ENCODE measurements around the gene EPHB1.
"Not testable (repeated sequence)": the region's sequence is repeated elsewhere in the genome, so short reads cannot be mapped to it uniquely, and the experiment has no call there.

Gene EPHB1

DNA sequence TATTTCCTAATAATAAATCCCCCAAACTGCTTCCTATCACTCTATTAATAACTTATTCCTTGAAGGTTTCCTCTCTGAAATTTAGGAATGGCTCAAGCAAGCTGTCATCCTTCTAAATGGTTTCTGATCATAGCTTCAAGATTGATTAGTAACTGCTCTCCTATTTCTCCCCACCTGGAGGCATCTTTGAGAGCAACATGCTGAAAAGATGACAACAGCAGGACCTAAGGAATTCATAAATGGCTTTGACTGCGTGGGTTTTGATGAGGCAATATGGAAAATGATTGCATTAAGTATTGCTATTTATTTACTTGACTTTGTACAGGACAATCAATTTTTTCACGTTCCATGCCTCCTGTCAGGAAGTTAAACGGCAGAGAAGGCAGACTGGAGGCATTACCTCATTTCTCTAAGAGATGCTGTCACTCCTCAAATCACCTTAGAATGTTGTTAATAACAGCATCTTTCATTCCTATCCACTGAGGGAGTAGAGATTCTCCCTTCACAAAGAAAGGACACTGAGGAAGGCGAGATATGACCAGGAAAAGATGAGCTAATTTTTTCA is 256.4 kb downstream of the EPHB1 start:
- H3K36me3 ChIP-seq (ENCODE audit: control insufficient read depth, insufficient read depth, low read length): no peaks in the 10 kb centered on the region
- H3K9ac ChIP-seq (ENCODE audit: low read depth, low read length): no peak overlapping the region
- no peaks in the 10 kb centered on the region for H3K9me3 ChIP-seq (ENCODE audit: control insufficient read depth, insufficient read depth, low read length)
- H3K4me1 ChIP-seq (ENCODE audit: control insufficient read depth, insufficient read depth, low read length): no peaks in the 10 kb centered on the region
- no peaks in the 10 kb centered on the region for H3K27me3 ChIP-seq (ENCODE audit: control insufficient read depth, insufficient read depth, low read length)
- no peak overlapping the region for H3K4me3 ChIP-seq (ENCODE audit: low read depth, low read length)

- no peaks in the 10 kb centered on the region for H3K9me3 ChIP-seq (ENCODE audit: control insufficient read depth, insufficient read depth, low read length)
- no peaks in the 10 kb centered on the region for H3K36me3 ChIP-seq (ENCODE audit: control insufficient read depth, insufficient read depth, low read length)
- no peaks in the 10 kb centered on the region for H3K4me1 ChIP-seq (ENCODE audit: control insufficient read depth, insufficient read depth, low read length)
- no peak overlapping the region for H3K4me3 ChIP-seq (ENCODE audit: low read depth, low read length)
- no peak overlapping the region for H3K9ac ChIP-seq (ENCODE audit: low read depth, low read length)
- H3K27me3 ChIP-seq (ENCODE audit: control insufficient read depth, insufficient read depth, low read length): no peaks in the 10 kb centered on the region
These were observed 260.4 kb downstream of the EPHB1 start for GRCh38 chr3:135055449-135055848.

DNA sequence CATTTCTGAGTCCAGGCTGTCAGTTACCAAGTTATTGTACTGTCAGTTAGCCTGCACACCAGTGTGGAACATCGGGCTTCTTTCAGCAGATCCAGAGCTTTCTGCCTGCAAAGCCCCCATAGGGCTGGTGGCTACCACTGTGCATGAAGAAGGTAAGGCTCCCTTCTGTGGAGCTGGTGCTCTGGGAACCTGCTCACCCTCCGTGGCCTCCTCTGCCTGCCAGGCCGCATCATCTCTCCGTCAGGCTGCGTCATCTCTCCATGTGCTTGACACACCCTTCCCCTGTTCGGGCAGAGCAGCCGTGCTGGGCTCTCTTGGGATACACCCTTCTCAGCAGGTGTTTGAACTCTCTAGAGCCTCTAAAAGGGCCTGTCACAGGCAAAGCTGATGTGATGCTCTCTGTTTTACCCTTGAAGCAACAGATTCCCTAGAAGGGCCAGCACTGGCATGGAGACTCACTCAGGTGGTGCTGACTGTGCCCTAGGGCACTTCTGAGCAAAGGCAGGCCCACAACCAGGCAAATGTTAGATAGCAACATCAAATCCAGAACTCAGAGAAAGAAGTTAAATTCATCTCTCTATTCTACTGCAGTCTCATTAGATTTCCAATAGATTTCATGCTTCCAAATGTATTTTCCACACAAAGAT is 261.1 kb downstream of the EPHB1 start:
- Histone ChIP-seq H3K9ac (ENCODE audit: low read depth, low read length) (no peak overlapping the region), H3K36me3 (ENCODE audit: control insufficient read depth, insufficient read depth, low read length) (no peaks in the 10 kb centered on the region), H3K9me3 (ENCODE audit: control insufficient read depth, insufficient read depth, low read length) (no peaks in the 10 kb centered on the region), H3K4me1 (ENCODE audit: control insufficient read depth, insufficient read depth, low read length) (no peaks in the 10 kb centered on the region), H3K4me3 (ENCODE audit: low read depth, low read length) (no peak overlapping the region), H3K27me3 (ENCODE audit: control insufficient read depth, insufficient read depth, low read length) (no peaks in the 10 kb centered on the region)

- H3K36me3 ChIP-seq (ENCODE audit: control insufficient read depth, insufficient read depth, low read length): no peaks in the 10 kb centered on the region
- H3K4me1 ChIP-seq (ENCODE audit: control insufficient read depth, insufficient read depth, low read length): no peaks in the 10 kb centered on the region
- H3K9me3 ChIP-seq (ENCODE audit: control insufficient read depth, insufficient read depth, low read length): no peaks in the 10 kb centered on the region
- no peak overlapping the region for H3K4me3 ChIP-seq (ENCODE audit: low read depth, low read length)
- no peaks in the 10 kb centered on the region for H3K27me3 ChIP-seq (ENCODE audit: control insufficient read depth, insufficient read depth, low read length)
- H3K9ac ChIP-seq (ENCODE audit: low read depth, low read length): no peak overlapping the region
These were observed 261.8 kb downstream of the EPHB1 start for GRCh38 chr3:135056733-135057310.

GRCh38 chr3:135057996-135058395 is 262.9 kb downstream of the EPHB1 start:
- H3K36me3 ChIP-seq (ENCODE audit: control insufficient read depth, insufficient read depth, low read length): no peaks in the 10 kb centered on the region
- H3K4me3 ChIP-seq (ENCODE audit: low read depth, low read length): no peak overlapping the region
- no peak overlapping the region for H3K9ac ChIP-seq (ENCODE audit: low read depth, low read length)
- H3K27me3 ChIP-seq (ENCODE audit: control insufficient read depth, insufficient read depth, low read length): no peaks in the 10 kb centered on the region
- H3K4me1 ChIP-seq (ENCODE audit: control insufficient read depth, insufficient read depth, low read length): no peaks in the 10 kb centered on the region
- H3K9me3 ChIP-seq (ENCODE audit: control insufficient read depth, insufficient read depth, low read length): no peaks in the 10 kb centered on the region

DNA sequence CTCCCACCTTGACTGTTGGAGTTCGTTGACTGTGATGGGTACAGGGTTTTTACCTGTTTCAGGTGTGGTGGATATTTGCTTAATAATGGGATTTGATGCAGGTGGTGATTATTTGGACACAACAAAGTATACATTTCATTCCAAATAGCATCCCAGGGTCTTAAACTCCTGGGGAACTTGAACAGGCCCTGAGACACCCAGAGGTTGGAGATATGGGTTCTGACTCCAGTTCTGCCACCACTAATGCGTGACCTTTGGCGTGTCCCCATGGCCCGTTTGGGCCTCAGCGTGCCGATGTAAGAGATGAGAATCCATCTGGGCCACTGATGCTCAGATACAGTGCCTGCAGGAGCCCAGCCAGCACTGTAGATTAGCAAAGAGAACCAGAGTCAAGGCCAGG is 264.5 kb downstream of the EPHB1 start:
- H3K4me3 ChIP-seq (ENCODE audit: low read depth, low read length): no peak overlapping the region
- H3K36me3 ChIP-seq (ENCODE audit: control insufficient read depth, insufficient read depth, low read length): no peaks in the 10 kb centered on the region
- H3K4me1 ChIP-seq (ENCODE audit: control insufficient read depth, insufficient read depth, low read length): no peaks in the 10 kb centered on the region
- no peak overlapping the region for H3K9ac ChIP-seq (ENCODE audit: low read depth, low read length)
- H3K9me3 ChIP-seq (ENCODE audit: control insufficient read depth, insufficient read depth, low read length): no peaks in the 10 kb centered on the region
- H3K27me3 ChIP-seq (ENCODE audit: control insufficient read depth, insufficient read depth, low read length): no peaks in the 10 kb centered on the region

DNA sequence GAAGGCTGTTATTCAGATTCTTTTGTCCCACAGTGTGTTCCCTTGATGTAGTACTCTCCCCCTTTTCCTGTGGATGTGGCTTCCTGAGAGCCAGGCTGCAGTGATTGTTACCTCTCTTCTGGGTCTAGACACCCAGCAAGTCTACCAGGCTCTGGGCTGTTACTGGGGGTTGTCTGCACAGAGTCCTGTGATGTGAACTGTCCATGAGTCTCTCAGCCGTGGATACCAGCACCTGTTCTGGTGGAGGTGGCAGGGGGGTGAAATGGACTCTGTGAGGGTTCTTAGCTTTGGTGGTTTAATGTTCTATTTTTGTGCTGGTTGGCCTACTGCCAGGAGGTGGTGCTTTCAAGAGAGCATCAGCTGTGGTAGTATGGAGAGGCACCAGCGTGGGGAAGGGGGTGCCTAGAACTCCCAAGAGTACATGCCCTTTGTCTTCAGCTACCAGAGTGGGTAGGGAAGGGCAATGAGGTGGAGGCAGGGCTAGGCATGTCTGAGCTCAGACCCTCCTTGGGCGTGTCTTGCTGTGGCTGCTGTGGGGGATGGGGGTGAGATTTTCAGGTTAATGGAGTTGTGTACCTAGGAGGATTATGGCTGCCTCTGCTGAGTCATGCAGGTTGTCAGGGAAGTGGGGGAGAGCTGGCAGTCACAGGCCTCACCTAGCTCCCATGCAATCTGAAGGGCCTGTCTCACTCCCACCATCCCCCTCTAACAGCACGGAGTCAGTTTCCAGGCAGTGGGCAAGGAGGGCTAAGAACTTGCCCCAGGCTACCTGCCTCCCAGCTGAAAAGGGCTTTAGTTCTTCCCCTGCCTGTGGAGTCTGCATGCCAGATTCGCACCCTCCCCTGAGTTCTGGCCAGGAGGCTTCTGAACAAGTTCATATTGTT is 272.0 kb downstream of the EPHB1 start:
- not testable (repeated sequence) for H3K4me3 ChIP-seq (ENCODE audit: low read depth, low read length); H3K27me3 ChIP-seq (ENCODE audit: control insufficient read depth, insufficient read depth, low read length); H3K9ac ChIP-seq (ENCODE audit: low read depth, low read length); H3K9me3 ChIP-seq (ENCODE audit: control insufficient read depth, insufficient read depth, low read length); H3K36me3 ChIP-seq (ENCODE audit: control insufficient read depth, insufficient read depth, low read length); H3K4me1 ChIP-seq (ENCODE audit: control insufficient read depth, insufficient read depth, low read length)

DNA sequence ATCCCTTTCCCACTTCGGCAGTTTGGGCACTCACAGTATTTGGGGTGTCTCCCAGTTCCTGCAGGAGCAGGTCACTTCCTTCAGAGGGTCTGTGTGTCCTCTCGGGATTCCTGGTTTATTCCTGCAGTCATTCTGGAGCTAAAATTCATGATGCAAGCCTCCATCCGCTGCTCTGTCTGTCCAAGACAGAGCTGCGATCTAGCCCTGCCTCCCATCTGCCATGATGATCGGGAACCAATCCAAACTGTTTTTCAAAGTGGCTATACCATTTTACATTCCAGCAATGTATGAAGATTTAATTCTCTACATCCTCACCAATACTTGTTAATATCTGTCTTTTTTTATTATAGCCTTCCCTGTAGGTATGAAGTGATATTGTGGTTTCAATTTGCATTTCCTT is 273.0 kb downstream of the EPHB1 start:
- H3K4me3 ChIP-seq (ENCODE audit: low read depth, low read length): no peak overlapping the region
- no peaks in the 10 kb centered on the region for H3K9me3 ChIP-seq (ENCODE audit: control insufficient read depth, insufficient read depth, low read length)
- H3K9ac ChIP-seq (ENCODE audit: low read depth, low read length): no peak overlapping the region
- H3K36me3 ChIP-seq (ENCODE audit: control insufficient read depth, insufficient read depth, low read length): no peaks in the 10 kb centered on the region
- no peaks in the 10 kb centered on the region for H3K4me1 ChIP-seq (ENCODE audit: control insufficient read depth, insufficient read depth, low read length)
- no peaks in the 10 kb centered on the region for H3K27me3 ChIP-seq (ENCODE audit: control insufficient read depth, insufficient read depth, low read length)

- Histone ChIP-seq H3K36me3 (ENCODE audit: control insufficient read depth, insufficient read depth, low read length) (no peaks in the 10 kb centered on the region), H3K9ac (ENCODE audit: low read depth, low read length) (no peak overlapping the region), H3K4me1 (ENCODE audit: control insufficient read depth, insufficient read depth, low read length) (no peaks in the 10 kb centered on the region), H3K9me3 (ENCODE audit: control insufficient read depth, insufficient read depth, low read length) (no peaks in the 10 kb centered on the region), H3K4me3 (ENCODE audit: low read depth, low read length) (no peak overlapping the region), H3K27me3 (ENCODE audit: control insufficient read depth, insufficient read depth, low read length) (no peaks in the 10 kb centered on the region)
These were observed 274.3 kb downstream of the EPHB1 start for GRCh38 chr3:135069406-135069805.

DNA sequence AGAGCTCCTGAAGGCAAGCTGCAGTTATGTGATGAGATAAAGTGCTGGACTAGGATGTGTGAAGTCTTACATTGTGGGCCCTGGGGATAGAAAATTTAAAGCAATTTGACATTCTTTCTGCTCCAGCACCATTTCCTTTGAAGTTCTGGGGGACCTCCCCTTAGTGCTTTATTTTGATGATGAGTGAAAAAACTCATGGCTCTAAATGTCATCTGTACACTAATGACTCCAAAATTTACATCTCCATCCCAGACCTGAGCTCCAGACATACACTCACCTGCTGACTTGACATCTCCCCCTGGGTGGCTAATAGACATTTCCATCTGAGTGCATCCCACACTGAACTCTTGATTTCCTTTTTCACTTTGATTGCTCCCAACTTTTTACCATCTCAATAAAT is 276.4 kb downstream of the EPHB1 start:
- H3K9me3 ChIP-seq (ENCODE audit: control insufficient read depth, insufficient read depth, low read length): no peaks in the 10 kb centered on the region
- no peaks in the 10 kb centered on the region for H3K27me3 ChIP-seq (ENCODE audit: control insufficient read depth, insufficient read depth, low read length)
- H3K9ac ChIP-seq (ENCODE audit: low read depth, low read length): no peak overlapping the region
- no peak overlapping the region for H3K4me3 ChIP-seq (ENCODE audit: low read depth, low read length)
- H3K36me3 ChIP-seq (ENCODE audit: control insufficient read depth, insufficient read depth, low read length): no peaks in the 10 kb centered on the region
- H3K4me1 ChIP-seq (ENCODE audit: control insufficient read depth, insufficient read depth, low read length): no peaks in the 10 kb centered on the region

DNA sequence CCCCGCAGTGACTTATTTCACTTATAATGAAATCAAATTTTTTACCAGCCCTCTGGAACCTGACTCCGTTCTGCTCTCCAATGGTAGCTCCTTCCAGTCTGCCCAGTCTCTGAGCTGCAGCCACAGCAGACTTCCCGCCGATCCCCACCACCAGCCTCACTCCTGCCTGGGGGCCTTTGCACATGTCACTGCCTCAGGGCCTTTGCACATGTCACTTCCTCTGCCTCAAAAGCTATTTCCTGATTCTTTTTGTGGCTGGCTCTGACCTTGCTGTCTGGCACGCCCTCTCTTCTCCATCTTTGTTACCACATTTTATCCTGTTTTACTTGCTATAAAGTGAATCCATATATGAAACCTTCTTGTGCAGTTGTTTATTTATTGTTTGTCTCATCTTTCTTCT is 277.4 kb downstream of the EPHB1 start:
- H3K27me3 ChIP-seq (ENCODE audit: control insufficient read depth, insufficient read depth, low read length): no peaks in the 10 kb centered on the region
- H3K36me3 ChIP-seq (ENCODE audit: control insufficient read depth, insufficient read depth, low read length): no peaks in the 10 kb centered on the region
- H3K4me3 ChIP-seq (ENCODE audit: low read depth, low read length): no peak overlapping the region
- no peaks in the 10 kb centered on the region for H3K9me3 ChIP-seq (ENCODE audit: control insufficient read depth, insufficient read depth, low read length)
- no peaks in the 10 kb centered on the region for H3K4me1 ChIP-seq (ENCODE audit: control insufficient read depth, insufficient read depth, low read length)
- no peak overlapping the region for H3K9ac ChIP-seq (ENCODE audit: low read depth, low read length)

DNA sequence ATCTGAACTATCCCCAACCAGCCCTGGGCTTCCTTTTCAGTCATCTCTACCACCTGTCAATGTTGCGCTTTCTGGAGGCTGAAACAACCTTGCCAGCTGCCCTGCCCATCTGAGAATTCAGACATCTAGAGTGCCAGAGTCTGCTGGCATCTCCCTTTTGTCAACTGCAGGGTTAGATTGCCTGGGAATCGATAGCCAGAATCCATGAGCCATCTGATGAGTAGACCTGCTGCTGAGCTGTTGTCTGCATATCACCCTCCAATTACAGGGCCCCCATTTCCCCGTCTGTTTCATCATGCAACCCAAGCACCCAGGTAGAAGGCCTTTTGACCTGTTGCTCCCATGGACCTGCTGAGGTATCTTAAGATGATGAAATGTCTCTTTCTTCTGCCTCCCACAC is 280.1 kb downstream of the EPHB1 start:
- H3K27me3 ChIP-seq (ENCODE audit: control insufficient read depth, insufficient read depth, low read length): no peaks in the 10 kb centered on the region
- peaks cover 6% of the 10 kb centered on the region for H3K4me1 ChIP-seq (ENCODE audit: control insufficient read depth, insufficient read depth, low read length)
- H3K4me3 ChIP-seq (ENCODE audit: low read depth, low read length): no peak overlapping the region
- no peaks in the 10 kb centered on the region for H3K36me3 ChIP-seq (ENCODE audit: control insufficient read depth, insufficient read depth, low read length)
- H3K9me3 ChIP-seq (ENCODE audit: control insufficient read depth, insufficient read depth, low read length): no peaks in the 10 kb centered on the region
- no peak overlapping the region for H3K9ac ChIP-seq (ENCODE audit: low read depth, low read length)
